Activated effector memory CD4-positive, alpha-beta T cell treated with anti-CD3 and anti-CD28 coated beads, Interleukin-2, amount 50 U/mL, for 16 hours (primary cell): Measurements from ENCODE around the gene MAP7D1.
"Not testable (repeated sequence)": the region's sequence is repeated elsewhere in the genome, so short reads cannot be mapped to it uniquely, and the experiment has no call there.

ENCODE experiments used
- DNase-seq: peaks from one replicate; pipeline ENCODE4 v3.0.0-alpha.2; 2020

MAP7D1 gene

DNA sequence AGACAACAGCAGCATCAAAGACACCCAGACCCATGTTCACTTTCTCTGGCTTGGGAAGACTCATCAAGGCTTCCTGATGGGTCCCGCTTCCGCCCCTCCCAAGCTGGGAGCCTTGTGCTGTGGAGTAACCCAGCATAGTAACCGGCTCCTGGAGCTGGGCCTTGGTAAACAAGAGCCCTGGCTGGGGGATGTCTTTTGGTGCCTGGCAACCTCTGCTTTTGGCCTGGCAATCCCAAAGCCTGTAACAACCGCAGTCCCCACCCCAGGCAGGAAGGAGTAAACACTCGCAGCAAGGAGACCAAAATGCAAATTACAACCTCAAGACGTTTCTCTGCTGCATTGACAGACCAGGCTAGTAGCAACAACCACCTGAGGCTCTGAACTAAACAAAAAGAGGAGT lies 51.4 kb downstream of the MAP7D1 start:
- no peak for DNase-seq

DNA sequence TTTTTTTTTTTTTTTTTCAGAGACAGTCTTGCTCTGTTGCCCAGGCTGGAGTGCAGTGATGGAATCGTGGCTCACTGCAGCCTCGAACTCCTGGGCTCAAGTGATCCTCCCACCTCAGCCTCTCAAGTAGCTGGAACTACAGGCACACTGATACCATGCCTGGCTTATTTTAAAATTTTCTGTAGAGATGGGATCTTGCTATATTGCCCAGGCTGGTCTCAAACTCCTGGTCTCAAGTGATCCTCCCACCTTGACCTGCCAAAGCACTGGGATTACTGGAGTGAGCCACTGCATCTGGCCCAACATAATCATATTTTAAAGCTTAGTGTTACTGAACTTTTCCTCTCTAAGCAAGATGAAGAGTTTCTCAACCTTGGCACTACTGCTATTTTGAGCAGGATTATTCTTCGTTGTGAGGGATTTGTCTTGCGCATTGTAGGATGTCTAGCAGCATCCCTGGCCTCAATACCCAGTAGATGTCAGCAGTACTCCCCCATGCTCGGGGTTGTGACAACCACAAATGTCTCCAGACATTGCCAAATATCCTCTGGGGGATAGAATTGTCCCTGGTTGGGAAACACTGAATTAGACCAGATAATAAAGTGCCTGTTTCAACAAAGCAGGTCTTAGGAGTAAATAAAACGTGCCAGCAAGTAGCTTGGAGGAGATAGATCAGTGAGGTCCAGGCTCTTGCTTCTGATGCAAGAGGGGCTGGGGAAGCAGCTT lies 53.2 kb downstream of the MAP7D1 start:
- no peak for DNase-seq

DNA sequence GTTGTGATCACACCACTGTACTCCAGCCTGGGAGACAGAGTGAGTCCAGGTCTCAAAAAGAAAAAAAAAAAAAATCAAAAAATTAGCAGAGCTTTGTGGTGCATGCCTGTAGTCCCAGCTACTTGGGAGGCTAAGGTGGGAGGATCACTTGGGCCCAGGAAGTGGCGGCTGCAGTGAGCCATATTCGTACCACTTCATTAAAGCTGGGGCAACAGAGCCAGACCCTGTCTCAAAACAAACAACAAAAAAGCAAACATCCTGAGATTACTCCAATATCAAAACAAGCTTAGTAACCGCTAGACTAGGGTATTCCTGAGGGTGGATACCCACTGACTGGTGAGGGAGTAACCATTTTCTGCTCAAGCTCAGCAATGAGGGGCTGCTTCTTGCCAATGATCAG lies 55.3 kb downstream of the MAP7D1 start:
- DNase-seq: no peak

DNA sequence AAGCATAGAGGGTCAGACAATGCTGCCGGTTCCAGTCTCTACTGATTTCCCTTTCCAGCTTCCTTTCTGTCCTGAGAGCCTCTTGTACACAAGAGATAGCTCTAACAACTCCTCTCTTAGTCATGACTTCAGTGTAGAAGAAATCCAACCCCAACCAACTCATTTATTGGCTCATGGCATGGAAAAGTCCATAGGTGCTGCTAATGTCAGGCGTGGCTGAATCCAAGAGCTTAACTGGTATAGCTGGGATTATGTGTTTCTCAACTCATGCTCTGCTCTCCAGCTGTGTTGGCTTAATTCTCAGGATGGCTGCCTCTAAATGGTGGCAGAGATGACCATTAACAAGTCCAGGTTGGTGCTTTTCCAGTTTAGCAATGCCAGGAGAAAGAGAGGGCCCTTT lies 55.9 kb downstream of the MAP7D1 start:
- no peak for DNase-seq

DNA sequence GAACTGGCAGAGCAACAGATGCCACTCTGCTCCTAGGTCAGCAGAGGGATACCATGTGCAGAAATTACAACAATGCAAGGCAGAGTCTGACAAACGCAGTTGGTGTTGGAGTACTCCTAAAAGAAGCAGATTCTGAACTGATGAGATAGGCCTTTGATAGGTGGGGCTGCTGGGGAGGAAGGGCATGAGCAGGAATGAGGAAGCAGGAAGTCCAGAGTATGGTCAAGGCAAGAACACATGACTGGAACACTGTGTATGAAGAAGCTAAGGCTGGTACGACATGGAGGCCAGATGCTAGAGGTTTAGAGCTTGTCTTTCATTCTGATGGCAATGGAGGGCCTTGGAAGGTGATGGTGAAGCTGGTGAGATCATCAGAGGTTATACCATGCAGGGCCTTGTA lies 56.8 kb downstream of the MAP7D1 start:
- DNase-seq: no peak

DNA sequence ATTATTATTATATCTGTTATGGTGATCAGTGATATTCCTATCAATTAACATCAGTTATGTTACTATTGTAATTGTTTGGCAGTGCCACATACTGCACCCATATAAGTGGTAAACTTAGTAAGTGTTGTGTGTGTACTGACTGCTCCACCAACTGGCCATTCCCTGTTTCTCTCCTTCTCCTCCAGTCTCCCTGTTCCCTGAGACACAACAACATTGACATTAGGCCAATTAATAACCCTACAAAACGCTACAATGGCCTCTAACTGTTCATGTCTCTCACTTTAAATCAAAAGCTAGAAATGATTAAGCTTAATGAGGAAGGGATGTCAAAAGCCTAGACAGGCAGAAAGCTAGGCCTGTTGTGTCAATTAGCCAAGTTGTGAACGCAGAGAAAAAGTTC lies 61.7 kb downstream of the MAP7D1 start:
- DNase-seq: no peak

DNA sequence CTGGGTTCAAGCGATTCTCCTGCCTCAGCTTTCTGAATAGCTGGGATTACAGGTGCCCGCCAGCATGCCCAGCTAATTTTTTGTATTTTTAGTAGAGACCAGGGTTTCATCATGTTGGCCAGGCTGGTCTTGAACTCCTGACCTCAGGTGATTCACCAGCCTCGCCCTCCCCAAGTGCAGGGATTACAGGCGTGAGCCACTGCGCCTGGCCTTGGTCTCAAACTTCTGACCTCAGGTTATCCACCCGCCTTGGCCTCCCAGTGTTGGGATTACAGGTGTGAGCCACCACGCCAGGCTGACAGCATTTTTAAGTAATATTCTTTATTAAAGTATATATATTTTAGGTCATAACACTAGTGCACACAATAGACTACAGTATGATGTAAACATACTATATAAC lies 65.9 kb downstream of the MAP7D1 start:
- DNase-seq: peak; percentile 55

DNA sequence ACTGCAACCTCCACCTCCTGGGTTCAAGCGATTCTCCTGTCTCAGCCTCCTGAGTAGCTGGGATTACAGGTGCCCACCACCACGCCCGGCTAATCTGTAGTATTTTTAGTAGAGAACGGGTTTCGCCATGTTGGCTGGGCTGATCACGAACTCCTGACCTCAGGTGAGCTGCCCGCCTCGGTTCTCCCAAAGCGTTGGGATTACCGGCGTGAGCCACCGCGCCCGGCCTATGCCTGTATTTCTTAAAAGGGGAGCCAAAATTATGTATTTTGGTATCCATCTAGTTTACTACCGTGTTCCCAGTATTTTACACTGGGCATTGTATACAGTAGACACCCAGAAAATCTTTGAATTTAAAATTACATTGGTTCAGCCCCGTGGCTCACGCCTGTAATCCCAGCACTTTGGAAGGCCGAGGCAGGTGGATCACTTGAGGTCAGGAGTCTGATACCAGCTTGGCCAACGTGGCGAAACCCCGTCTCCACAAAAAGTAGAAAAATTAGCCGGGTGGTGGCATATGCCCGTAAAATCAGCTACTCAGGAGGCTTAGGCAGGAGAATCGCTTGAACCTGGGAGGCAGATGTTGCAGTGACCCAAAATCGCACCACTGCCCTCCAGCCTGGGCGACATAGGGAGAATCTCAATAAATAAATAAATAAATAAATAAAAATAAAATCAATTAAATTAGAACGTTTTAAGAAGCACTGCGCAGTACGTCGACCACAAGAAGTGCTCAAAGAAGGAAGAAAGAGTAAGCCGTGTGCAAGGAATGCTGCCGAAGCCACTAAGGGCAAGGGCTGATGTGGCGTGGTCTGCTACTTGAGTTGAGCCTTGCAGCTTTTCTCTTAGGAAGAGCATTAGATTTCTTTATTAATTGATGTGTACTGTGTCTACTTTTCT lies 66.8 kb downstream of the MAP7D1 start:
- DNase-seq: peak; percentile 58

DNA sequence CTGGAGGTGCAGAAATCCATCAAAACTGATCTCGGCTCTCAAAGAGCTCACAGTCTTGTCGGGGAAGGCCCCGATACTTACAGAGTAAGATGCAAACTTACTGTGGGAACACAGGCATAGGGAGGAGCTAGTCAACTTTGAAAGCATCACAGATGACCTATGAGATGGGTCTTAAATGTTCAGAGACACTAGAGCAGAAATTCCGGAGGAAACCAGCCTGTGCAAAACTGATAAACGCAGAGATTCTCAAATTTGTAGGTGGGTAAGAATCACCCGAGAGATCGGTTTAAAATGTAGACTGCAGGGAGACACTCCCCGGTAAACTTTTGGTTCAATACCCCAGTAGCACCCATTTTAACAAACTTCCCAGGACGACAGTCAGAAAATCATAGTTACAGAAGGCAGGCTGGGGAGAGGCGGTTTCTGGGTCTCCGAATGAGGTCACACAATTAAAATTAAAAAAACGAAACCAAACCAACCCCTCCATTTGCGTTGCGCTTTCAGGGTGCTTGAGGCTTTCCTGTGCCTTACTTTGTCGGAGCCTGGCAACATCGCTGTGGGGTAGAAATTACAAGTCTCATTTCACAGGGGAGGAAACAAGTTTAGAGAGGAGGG lies 67.5 kb downstream of the MAP7D1 start:
- no peak for DNase-seq

DNA sequence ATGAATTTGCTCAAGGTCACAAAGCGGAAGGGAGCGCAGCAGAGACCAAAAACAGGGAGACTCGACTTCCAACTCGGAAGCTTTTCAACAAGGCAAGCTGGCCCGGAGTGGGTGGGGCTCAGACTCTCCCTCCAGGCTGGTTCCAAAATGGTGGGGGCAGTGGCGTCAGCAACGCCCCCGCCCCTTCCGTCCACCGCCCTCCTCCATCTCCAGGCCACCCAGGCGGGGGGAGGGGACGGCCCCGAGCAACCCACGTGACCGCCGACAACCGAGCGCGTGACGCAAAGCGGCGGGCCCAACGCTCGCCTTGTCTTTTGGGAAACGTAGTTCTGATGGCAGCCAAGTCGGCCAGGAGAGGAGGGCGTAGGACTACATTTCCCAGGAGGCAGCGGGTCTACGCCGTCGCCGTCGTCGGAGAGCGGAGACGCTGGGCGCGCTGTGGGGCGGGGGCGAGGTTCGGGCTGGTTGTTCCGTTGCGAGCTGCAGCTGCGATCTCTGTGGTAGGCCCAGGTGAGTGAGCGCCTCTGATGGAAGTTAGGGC lies 68.1 kb downstream of the MAP7D1 start, which contains the start of gene THRAP3:
Gene THRAP3 (plus strand): TSS at position 448 of the 541 bp plus-strand sequence. CDS start 58,121 bp downstream, outside the sequence.
- peak; percentile 100 for DNase-seq

DNA sequence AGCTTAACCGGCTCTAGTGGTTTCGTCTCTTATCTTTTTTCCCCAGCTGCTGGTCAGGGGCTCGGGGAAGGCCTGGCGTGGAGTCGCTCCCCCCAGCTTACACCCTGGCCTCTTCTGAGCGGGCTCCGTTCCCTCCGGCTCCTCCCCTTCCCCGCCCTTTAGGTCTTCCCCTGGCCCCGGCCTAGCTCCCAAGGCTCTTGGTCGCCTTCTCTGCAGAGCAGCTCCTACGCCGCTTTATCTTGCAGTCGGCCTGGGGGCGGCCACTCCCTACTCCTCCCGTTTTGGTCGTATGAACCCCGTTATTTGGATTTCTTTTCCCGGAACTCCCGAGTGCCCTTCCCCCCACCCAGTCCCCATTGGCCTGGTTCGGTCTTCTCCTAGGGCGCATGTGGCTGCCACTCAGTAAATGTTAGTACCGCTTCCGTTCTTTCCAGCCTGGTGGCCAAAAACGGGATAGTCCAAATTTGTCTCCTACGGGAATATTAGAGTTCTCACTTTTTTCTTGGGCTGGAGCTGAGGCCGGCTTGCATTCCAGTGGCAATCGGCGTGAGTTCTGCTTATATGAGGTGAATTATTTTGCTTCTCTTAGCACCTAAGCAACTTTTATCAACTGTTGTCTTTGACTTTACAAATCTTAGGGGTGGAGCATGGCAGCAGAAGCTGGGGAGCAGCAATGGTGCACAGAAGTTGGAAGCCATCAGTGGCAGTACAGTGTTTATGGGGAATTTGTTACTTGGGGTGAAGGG lies 68.8 kb downstream of the MAP7D1 start:
- DNase-seq: no peak

DNA sequence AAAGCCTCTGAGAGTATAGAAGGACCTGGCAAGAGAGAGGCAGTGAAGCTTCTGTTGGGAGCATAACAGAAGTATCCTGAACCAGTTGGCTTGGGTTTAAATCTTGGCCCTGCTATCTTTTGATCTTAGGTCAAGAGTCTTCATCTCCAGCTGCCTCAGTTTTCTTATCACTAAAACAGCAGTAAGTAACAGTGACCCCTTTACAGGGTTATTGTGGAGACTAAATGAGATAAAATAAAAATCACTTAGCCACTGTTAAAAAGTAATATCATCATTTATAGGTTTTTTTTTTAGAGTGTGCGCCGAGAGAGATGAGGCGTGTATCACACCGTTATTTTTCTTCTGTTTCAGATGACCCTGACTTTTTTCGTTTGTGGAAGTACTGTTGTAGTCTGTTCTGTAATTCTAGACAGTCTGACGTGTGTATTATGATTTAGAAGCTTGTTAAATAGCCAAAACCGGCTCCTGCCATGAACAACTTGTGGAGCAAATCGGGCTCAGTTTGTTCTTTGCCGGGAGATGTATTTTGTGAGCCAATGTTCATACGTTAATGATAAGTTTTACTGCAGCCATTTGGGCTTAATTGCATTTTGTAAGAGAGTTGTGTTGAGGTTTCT lies 69.4 kb downstream of the MAP7D1 start:
- no peak for DNase-seq

DNA sequence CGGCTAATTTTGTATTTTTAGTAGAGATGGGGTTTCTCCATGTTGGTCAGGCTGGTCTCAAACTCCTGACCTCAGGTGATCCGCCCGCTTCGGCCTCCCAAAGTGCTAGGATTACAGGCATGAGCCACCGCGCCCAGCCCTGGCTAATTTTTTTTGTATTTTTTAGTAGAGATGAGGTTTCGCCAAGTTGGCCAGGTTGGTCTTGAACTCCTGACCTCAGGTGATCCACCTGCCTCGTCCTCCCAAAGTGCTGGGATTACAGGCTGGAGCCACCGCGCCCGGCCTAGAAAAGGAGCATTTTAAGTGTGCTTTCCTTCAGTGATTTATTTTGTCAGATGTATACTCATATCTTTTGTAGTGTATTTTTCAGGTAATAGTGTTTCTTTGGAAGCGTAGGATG lies 74.3 kb downstream of the MAP7D1 start:
- DNase-seq: not testable (repeated sequence)
